AG09319 (cell line): ENCODE data around the gene TP53I11.

Experiments
- DNase-seq: peaks from one replicate; pipeline ENCODE4 v3.0.0-alpha.2; 2010; ENCODE audit warnings: low read depth; ENCODE audit errors: extremely low read depth
- TF ChIP-seq, protein P1 (sequence below): IDR thresholded peaks from 2 replicates; pipeline ENCODE4 v1.5.1; 2011; ENCODE audit warnings: low read depth, mild to moderate bottlenecking, inconsistent platforms, low read length, moderate library complexity

Gene TP53I11

DNA sequence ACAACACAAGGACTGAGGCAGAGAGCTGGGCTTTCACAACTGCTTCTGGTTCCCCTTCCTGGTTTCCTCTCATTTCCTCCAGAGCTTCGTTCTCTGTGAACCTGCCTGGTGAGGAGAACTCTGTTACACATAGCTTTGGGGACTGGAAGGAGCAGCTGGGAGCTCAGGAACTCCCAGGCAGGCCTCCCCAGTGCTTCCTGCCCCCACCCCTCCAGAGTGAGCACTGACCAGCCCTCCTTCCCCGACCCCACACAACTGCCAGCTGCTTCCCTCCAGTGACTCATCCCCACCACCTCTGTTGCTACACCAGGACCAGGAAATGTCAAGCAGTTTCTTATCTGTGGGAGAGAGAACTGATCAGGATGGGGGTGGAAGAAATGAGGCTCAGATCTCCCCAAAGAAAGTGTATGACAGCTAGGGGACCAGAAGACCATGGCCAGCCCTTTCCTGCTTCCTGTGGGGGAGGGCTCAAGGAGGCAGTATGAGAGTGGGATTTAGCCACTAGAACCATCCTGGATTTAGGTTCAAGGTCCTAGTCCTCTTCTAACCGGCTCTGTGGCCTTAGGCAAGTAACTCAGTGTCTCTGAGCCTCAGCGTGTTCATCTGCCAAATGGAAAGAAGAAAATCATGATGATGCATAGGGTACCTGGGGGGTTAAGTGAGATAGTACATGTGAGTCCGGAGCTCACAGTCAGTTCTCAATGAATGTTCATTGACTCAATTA, 4.5 kb upstream of the TP53I11 start:
- DNase-seq, result peak; percentile 62
- TF ChIP-seq, protein P1, sequence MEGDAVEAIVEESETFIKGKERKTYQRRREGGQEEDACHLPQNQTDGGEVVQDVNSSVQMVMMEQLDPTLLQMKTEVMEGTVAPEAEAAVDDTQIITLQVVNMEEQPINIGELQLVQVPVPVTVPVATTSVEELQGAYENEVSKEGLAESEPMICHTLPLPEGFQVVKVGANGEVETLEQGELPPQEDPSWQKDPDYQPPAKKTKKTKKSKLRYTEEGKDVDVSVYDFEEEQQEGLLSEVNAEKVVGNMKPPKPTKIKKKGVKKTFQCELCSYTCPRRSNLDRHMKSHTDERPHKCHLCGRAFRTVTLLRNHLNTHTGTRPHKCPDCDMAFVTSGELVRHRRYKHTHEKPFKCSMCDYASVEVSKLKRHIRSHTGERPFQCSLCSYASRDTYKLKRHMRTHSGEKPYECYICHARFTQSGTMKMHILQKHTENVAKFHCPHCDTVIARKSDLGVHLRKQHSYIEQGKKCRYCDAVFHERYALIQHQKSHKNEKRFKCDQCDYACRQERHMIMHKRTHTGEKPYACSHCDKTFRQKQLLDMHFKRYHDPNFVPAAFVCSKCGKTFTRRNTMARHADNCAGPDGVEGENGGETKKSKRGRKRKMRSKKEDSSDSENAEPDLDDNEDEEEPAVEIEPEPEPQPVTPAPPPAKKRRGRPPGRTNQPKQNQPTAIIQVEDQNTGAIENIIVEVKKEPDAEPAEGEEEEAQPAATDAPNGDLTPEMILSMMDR, result no peak

DNA sequence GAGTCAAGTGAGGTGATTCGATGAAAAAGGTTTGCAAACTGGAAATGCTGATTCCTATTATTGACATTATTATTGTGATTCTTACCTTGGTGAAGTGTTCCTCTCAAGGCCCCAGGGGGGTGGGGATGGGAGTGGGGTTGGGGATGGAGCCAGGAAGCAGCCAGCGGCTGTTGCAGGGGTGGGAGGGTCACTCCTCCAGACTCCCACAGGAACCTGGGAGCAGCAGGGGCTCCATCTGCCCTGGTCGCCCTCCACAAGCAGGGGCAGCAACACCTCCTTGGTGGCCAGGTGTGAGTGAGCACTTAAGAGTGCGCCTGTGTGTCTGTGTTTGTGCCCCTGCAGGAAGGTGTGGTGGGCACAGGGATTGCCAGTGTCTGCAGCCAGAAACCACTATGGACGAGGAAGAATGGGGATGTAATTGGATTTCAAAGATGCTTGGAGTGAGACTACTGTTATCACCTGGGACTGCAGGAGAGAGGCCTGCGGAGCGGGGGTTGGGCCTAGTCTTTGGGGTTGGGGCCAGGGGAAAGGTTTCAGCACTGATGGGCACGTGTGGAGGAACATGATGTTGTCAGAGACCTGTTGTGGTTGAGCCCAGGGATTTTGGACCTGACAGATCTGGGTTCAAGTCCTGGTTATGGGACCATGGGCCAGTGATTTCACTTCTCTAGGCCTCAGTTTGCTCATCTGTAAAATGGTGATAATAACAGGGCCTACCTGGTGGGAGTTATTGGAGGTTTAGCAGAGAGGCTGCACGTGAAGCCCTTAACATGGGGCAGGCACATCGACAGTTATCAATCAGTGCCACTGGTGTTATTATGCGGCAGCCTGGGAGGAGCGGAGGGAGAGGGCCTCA, 3.6 kb upstream of the TP53I11 start:
- TF ChIP-seq, protein P1, result no peak
- DNase-seq, result no peak

GRCh38 chr11:44952500-44953260, 2.0 kb upstream of the TP53I11 start:
- DNase-seq, result no peak
- TF ChIP-seq, protein P1, result no peak

- DNase-seq, result no peak
- TF ChIP-seq, protein P1, result no peak
Measured at GRCh38 chr11:44952082-44952481, 1.4 kb upstream of the TP53I11 start.

GRCh38 chr11:44950031-44950624, 555 bp downstream of the TP53I11 start:
- DNase-seq, result no peak
- TF ChIP-seq, protein P1, result no peak

GRCh38 chr11:44949160-44950030, 1.3 kb downstream of the TP53I11 start:
- DNase-seq, result no peak
- TF ChIP-seq, protein P1, result peak; percentile 69
